IPS-18c (cell line): Measurements from ENCODE around the gene CRYGN.

Source experiments
- H3K4me3 ChIP-seq: 2 replicates; pipeline ENCODE4 v1.7.0; 2013; ENCODE audit warnings: low read depth, mild to moderate bottlenecking, low read length, moderate library complexity; ENCODE audit not compliant: insufficient read depth
- H3K9me3 ChIP-seq: one replicate; pipeline ENCODE4 v1.6.1; 2013; ENCODE audit warnings: mild to moderate bottlenecking, low read length, moderate library complexity; ENCODE audit not compliant: control insufficient read depth, insufficient read depth

The CRYGN gene

DNA sequence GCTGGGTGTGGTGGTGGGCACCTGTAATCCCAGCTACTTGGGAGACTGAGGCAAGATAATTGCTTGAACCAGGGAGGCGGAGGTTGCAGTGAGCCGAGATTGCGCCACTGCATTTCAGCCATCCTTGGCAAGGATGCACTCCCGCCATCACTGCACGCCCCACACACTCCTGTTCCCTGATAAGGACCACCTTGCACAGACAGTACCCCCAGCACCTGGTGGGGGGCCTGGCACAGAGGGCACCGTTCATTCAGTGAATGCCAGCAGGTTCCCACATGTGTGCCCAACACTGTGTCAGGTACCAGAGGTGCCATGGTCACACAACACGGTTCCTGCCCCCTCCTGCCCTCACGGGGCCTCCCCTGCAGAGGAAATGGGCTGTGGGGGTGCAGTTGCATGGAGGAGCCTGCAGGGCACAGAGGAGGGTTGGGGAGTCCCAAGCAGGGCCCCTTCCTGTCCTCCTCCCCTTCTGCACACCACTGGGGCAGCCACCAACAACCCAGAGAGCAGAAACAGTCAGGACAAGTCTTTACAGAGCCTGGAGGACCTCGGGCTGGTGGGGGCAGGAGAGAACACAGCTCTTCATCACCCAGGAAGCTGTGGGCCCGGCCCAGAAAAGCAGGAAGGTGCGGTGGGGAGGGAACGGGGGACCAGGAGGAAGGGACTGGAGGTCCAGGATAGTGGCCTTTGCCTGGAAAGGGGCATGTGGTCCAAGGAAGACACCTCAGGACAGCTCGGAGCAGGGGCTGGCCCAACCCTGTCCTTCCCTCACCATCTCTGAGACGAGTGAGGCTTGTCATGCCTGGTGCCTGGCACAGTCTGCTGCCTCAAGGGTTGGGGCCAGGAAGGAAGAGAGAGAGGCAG, 7.1 kb downstream of the CRYGN start:
- Histone ChIP-seq H3K9me3 (no peaks in the 10 kb centered on the region), H3K4me3 (no peak overlapping the region)

DNA sequence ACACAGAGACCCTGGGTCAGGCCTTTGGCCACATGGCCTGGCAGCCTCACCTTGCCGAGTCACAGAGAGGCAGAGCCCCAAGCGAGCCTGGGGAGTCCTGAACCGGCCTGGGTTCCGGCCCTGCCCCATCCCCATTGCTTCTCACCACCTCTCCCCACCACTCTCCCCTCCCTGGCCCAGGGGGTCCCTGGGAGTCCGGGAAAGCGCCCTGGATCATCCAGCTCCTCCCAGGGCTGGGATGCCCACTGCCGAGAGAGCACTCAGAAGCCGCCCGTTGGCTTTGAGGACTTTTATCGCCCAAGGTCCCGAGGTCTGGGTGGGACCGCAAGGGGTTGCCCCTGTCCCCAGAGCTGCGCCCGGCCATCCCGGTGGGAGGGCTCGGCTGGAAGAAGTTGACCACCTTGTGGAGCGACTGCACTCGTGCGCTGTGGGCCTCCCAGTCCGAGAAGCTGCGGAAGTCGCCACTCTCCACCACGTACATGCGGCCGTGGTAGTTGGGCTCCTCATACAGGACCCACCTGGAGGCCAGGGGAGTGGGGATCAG, 8.1 kb downstream of the CRYGN start:
- Histone ChIP-seq H3K9me3 (no peaks in the 10 kb centered on the region), H3K4me3 (no peak overlapping the region)

GRCh38 chr7:151431281-151431767, 8.6 kb downstream of the CRYGN start:
- H3K4me3 ChIP-seq: no peak overlapping the region

GRCh38 chr7:151430391-151431205, 9.3 kb downstream of the CRYGN start:
- no peaks in the 10 kb centered on the region for H3K9me3 ChIP-seq
- no peak overlapping the region for H3K4me3 ChIP-seq

More at GRCh38 chr7:151431281-151431767, 8.6 kb downstream of the CRYGN start:
- no peaks in the 10 kb centered on the region for H3K9me3 ChIP-seq

GRCh38 chr7:151429560-151430331, 10.2 kb downstream of the CRYGN start:
- Histone ChIP-seq H3K4me3 (no peak overlapping the region), H3K9me3 (no peaks in the 10 kb centered on the region)

DNA sequence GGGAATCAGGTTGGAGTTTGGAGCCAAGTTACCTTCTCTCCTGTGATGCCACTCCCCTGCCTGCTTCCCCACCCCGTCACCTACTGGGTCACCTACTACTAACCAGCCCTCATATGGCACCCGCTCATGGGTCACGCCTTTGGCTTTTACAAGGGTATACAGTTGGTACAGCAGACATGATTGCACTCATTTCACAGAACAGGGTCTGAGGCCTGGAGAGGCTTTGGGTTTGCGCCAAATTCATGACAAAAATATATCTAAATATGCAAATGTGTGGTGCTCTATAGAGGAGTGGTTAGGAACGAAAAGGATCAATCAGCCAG, 10.7 kb downstream of the CRYGN start:
- Histone ChIP-seq H3K9me3 (no peaks in the 10 kb centered on the region), H3K4me3 (no peak overlapping the region)

DNA sequence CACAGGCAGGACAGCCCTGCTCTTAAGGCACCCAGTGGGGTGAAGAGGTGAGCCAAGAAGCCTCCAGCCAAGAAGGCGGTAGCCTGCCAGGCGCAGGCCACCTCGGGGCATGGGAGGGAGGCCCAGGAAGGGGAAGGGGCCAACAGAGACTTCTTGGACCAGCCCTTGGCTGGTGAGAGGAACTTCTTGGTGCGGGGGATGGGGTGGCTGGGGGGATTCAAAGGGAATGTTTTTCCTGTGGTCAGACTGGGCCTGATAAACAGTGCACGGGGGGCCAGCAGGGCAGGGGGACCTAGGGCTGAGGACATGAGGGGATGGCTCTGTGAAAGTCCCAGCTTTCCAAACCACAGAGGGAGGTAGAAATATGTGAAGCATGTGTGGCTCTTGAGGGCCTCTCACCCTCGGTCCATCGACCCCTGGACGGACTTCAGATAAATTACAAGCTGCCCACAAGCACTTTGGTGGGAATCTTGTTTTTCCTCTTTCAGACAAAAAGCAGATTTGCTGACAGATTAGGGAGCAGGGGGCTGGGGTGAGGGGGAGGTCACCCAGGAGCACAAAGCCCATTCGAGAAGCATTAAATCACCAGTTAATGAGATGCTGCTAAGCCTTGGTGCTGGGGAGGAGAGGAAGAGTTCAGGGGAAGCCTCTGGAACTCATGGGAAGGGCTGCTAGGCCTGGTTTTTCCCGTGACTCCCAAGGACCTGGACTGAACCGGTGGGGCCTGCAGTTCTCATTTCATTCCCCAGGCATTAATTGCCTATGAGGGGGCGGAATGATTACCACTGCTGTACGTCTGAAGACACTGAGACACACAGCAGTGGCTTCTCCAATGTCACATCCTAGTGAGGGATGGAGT, 11.3 kb downstream of the CRYGN start:
- no peaks in the 10 kb centered on the region for H3K9me3 ChIP-seq
- no peak overlapping the region for H3K4me3 ChIP-seq

DNA sequence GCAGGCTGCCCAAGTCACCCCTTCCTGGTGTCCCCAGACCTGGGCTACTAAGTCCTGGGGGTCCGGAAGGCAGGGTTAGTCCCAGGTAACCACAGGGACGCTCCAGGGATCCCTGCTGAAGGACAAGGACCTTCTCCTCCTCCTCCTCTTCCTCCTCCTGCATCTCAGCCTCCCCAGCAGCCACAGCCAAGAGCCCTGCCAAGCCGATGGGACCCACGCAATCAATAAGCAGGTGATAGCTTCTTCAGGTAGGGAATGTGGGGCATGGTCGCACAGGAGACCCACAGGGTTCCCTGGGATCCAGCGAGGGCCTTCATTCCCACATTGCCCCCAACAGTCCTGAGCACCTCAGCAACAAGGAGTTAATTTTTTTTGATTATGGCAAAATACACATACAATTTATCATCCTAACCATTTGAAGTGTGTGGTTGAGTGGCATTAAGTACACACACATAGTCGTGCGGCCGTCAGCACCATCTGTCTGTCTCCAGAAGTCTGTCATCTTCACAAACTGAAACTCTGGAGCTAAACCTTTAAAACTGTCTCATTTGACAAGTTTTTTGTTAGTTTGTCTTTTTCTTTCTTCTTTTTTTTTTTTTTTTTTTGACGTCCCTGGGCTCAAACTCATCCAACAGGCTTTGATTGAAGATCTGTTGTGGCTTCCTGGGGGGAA, 12.1 kb downstream of the CRYGN start:
- no peaks in the 10 kb centered on the region for H3K9me3 ChIP-seq
- no peak overlapping the region for H3K4me3 ChIP-seq

DNA sequence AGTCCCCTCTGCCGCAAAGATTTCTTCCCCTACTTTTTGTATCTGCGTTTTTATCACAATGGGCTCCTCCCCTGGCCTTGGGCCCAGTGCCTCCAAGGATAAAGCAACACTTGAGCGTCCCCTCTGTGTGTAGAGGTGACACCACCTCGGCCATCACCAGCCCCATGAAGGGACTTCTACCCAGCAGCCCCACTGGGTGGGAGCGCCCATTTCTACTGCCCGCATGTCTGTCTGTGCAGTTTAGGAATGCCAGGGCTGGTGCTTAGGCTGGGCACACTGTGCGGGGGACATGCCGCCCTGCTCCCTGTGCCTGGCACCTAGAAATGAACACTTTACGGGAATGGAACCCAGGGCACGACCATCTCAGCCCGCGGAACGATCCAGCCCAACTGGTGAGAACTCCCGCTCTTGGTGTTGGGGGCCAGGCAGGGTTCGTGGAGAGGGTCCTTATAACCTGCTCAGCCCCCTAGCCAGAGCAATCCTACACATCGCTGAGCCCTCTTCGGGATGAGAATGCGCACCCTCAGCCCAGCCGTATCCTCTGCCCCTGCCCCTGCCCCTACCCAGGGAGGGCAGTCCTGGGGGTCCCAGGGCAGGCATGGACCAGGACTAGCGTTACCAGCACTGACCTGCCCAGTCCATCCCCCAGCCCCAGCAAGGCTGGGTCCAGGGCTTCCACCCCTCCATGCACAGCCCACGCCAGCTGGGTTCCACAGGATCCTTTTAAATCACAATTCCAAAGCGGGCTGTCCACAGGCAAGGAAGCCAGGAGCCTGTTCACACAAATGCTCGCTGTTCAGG, 12.8 kb downstream of the CRYGN start:
- Histone ChIP-seq H3K4me3 (no peak overlapping the region), H3K9me3 (no peaks in the 10 kb centered on the region)

DNA sequence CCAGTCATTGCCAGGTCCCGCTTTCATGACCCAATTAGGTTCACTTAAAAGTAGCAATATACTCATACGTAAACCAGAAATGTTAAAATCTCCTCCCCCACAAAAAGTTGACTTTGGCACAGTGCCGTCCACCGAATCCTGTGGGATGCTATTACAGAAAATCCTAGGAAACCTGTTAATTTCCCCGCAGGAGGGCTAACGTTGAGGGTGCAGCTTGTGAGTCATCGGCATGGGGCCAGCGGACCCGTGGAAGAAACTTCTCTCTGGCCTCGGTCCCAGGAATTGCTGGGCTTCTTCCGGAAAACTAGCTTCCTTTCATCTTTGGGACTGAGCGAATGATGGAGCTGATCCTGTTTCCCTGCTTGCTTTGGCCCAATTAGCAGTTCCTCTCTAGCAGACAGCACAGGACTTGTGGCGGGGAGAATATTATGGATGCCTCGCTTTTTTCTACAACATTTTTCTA, 13.5 kb downstream of the CRYGN start:
- no peaks in the 10 kb centered on the region for H3K9me3 ChIP-seq
- H3K4me3 ChIP-seq: no peak overlapping the region

- Histone ChIP-seq H3K4me3 (no peak overlapping the region), H3K9me3 (no peaks in the 10 kb centered on the region)
Measured at GRCh38 chr7:151425670-151426440, 14.1 kb downstream of the CRYGN start.

DNA sequence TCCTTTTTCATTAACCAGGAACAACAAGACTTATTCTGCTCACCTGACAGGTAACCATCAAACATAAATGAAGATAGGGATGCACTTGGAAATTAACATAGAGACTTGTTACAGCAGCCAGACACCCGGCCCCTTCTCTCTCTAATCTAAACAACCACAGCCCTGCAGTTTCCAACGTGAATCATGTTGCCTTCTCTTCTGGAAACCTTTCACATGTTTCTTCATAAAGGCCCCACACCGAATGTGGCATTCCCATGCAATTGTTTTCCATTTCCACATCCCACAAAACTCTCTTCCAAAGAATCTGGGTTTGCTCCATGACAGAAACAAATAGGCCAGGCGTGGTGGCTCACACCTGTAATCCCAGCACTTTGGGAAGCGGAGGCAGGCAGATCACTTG, 15.1 kb downstream of the CRYGN start:
- H3K4me3 ChIP-seq: no peak overlapping the region
- no peaks in the 10 kb centered on the region for H3K9me3 ChIP-seq

- Histone ChIP-seq H3K4me3 (no peak overlapping the region), H3K9me3 (no peaks in the 10 kb centered on the region)
Measured at GRCh38 chr7:151423936-151424335, 16.0 kb downstream of the CRYGN start.

- H3K9me3 ChIP-seq: no peaks in the 10 kb centered on the region
- H3K4me3 ChIP-seq: no peak overlapping the region
Measured at GRCh38 chr7:151423226-151423625, 16.7 kb downstream of the CRYGN start.

DNA sequence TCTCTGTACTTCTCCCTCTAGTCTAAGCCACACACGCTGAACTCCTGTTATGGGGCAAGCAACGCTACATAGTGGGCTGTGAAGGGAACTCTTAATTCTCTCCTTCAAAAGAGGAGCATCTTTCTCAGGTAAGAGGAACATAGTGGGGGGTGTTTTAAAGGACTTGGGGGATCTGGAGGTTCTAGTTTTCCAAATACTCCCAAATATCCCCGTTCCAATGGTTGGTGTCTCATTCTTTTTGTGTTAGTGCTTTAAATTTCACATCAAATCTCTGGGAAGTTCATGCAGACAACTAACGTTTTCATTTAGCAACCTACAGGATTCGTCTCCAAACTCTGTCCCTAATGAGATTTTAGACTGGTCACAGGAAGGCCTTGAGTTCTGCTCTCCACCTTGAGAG, 17.7 kb downstream of the CRYGN start:
- Histone ChIP-seq H3K9me3 (no peaks in the 10 kb centered on the region), H3K4me3 (no peak overlapping the region)
